ENCODE data around the gene SH3TC1. TPM values are rescaled to one million over a fixed set of nuclear protein-coding genes. Genes with fewer than 3 reads are reported as not detected.

Gene SH3TC1
- total and polyA plus RNA-seq, 2 of the 13 experiments (the other 11 are each of a cell fraction or from before 2014, with no cell fraction given), result 14.9 to 21.8 TPM

DNA sequence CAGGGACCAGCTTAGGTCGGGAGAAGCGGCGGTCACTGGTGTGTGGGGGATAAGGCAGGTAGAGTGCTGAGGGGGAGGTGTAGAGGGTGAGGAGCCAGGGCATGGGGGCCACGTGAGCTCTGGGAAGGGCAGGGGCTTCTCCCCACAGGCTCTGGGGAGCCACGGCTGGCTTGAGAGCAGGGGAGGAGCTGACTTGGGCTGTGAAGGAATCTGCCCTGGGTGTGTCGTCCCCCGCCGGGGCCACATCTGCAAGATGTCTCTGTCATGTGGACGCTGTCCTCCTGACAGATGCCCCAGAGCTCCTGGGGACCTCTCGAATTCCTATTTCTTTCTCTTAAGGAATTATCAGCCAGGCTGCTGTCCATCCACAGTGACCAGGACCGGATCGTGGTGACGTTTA, 15.0 kb downstream of the SH3TC1 start:
- Histone ChIP-seq H3K79me2 (ENCODE audit: insufficient read depth, low read length) (no peaks in the 10 kb centered on the region), H3K36me3 (replicated peaks in 1 of 2; ENCODE audit: control insufficient read depth in 1 of 2, insufficient read depth in 2 of 2, low read length in 2 of 2) (peaks cover 37 to 59% of the 10 kb centered on the region in 2 experiments), H3K4me2 (ENCODE audit: low read depth, low read length) (no peak overlapping the region), H3K4me1 (ENCODE audit: insufficient read depth, low read length) (no peaks in the 10 kb centered on the region), H3K27me3 (ENCODE audit: control insufficient read depth in 1 of 2, insufficient read depth in 2 of 2, low read length in 2 of 2) (no peaks in the 10 kb centered on the region), H3K27ac (ENCODE audit: extremely low read length, insufficient read depth, low read length) (no peak overlapping the region), H4K20me1 (ENCODE audit: insufficient read depth, low read length) (no peaks in the 10 kb centered on the region), H3K4me3 (replicated peaks in 1 of 3; ENCODE audit: insufficient read depth in 1 of 3, low read depth in 2 of 3, low read length in 3 of 3) (no peak overlapping the region), H3K9ac (ENCODE audit: insufficient read depth, low read depth, low read length) (no peak overlapping the region), H3K9me3 (ENCODE audit: low read length) (no peaks in the 10 kb centered on the region), H2AFZ (ENCODE audit: low read length) (no peak overlapping the region)
- BruUV-seq (replicated peaks), result no TSS peak
- intact Hi-C loops (cut with micrococcal nuclease; ENCODE audit: unreplicated experiment) (no loop called here), in situ Hi-C loops (cut with HindIII; ENCODE audit: extremely low pct_ligation_motif_present, low pct_unique_long_range_greater_than_20kb) (no loop called here)
- no peak for TF ChIP-seq ELF3 (CRISPR knock-in tag; IDR thresholded peaks at IDR 0.05)
- no peak for TF ChIP-seq ZNF138 (CRISPR knock-in tag; IDR thresholded peaks at IDR 0.05; ENCODE audit: low read depth)
- TF ChIP-seq ZNF383 (CRISPR knock-in tag; IDR thresholded peaks at IDR 0.05; ENCODE audit: borderline replicate concordance), result no peak
- no peak for TF ChIP-seq ZNF572 (CRISPR knock-in tag; IDR thresholded peaks at IDR 0.05)
- TF ChIP-seq MAFF (IDR thresholded peaks at IDR 0.05; ENCODE audit: low read depth, low read length), result no peak
- TF ChIP-seq, protein P1, sequence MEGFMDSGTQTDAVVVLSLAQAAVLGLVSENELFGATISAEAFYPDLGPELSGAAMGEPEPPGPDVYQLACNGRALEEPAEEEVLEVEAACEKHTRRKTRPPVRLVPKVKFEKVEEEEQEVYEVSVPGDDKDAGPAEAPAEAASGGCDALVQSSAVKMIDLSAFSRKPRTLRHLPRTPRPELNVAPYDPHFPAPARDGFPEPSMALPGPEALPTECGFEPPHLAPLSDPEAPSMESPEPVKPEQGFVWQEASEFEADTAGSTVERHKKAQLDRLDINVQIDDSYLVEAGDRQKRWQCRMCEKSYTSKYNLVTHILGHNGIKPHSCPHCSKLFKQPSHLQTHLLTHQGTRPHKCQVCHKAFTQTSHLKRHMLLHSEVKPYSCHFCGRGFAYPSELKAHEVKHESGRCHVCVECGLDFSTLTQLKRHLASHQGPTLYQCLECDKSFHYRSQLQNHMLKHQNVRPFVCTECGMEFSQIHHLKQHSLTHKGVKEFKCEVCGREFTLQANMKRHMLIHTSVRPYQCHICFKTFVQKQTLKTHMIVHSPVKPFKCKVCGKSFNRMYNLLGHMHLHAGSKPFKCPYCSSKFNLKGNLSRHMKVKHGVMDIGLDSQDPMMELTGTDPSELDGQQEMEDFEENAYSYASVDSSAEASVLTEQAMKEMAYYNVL (CRISPR knock-in tag; IDR thresholded peaks at IDR 0.05; ENCODE audit: borderline replicate concordance), result no peak
- no peak for TF ChIP-seq HNF4G (IDR thresholded peaks at IDR 0.05; ENCODE audit: borderline replicate concordance, low read depth, low read length)
- no peak for TF ChIP-seq HNF4G (CRISPR knock-in tag; IDR thresholded peaks at IDR 0.05; ENCODE audit: borderline replicate concordance, low read depth)
- no peak for TF ChIP-seq IRX3 (CRISPR knock-in tag; IDR thresholded peaks at IDR 0.05; ENCODE audit: borderline replicate concordance, low read depth)
- no peak for TF ChIP-seq ZNF382 (CRISPR knock-in tag; IDR thresholded peaks at IDR 0.05; ENCODE audit: borderline replicate concordance)
- TF ChIP-seq, protein P2, sequence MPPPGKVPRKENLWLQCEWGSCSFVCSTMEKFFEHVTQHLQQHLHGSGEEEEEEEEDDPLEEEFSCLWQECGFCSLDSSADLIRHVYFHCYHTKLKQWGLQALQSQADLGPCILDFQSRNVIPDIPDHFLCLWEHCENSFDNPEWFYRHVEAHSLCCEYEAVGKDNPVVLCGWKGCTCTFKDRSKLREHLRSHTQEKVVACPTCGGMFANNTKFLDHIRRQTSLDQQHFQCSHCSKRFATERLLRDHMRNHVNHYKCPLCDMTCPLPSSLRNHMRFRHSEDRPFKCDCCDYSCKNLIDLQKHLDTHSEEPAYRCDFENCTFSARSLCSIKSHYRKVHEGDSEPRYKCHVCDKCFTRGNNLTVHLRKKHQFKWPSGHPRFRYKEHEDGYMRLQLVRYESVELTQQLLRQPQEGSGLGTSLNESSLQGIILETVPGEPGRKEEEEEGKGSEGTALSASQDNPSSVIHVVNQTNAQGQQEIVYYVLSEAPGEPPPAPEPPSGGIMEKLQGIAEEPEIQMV (CRISPR knock-in tag; IDR thresholded peaks at IDR 0.05; ENCODE audit: low read depth), result no peak
- TF ChIP-seq TCF12 (IDR thresholded peaks at IDR 0.05), result no peak
- TF ChIP-seq TCF12 (CRISPR knock-in tag; IDR thresholded peaks at IDR 0.05), result no peak
- no peak for TF ChIP-seq ZNF33A (CRISPR knock-in tag; IDR thresholded peaks at IDR 0.05; ENCODE audit: borderline replicate concordance)
- no peak for TF ChIP-seq ZNF44 (CRISPR knock-in tag; IDR thresholded peaks at IDR 0.05)
- no peak for TF ChIP-seq MZF1 (CRISPR knock-in tag; IDR thresholded peaks at IDR 0.05; ENCODE audit: borderline replicate concordance)
- no peak for TF ChIP-seq ARNTL (CRISPR knock-in tag; IDR thresholded peaks at IDR 0.05)
- FAIRE-seq (no peak), DNase-seq (ENCODE audit: low spot score) (no peak), ATAC-seq (no peak)
- CTCF ChIA-PET (ENCODE audit: low intra/inter-chr PET ratio, low total read pairs), result no interaction called here
- POLR2A ChIA-PET, result interaction anchor here (1.0 kb wide), 1 partner anchor 11 kb away, joined by 3 read pairs; no protein-coding TSS in a partner anchor
- 91% methylated on average over 9 of the region's 13 CpGs for WGBS (ENCODE audit: low lambda C conversion rate)

All from HepG2 (cell line).